SU-DHL-6 (cell line): Measurements from ENCODE around the gene MYT1.

Source experiments
- H2AFZ ChIP-seq: fragments of 200-600 bp; sonication (generic); 2 replicates; pipeline ENCODE4 v1.6.1; 2014; ENCODE audit warnings: low read depth, mild to moderate bottlenecking, moderate library complexity, mixed read lengths, antibody characterized with exemption, low read length; ENCODE audit not compliant: severe bottlenecking
- H3F3A ChIP-seq: fragments of 200-600 bp; shearing (Covaris generic); 2 replicates; pipeline ENCODE4 v1.6.0; 2016; ENCODE audit warnings: antibody characterized with exemption, mild to moderate bottlenecking; ENCODE audit not compliant: insufficient read depth
- H3K27ac ChIP-seq: fragments of 200-600 bp; sonication (generic); 2 replicates; pipeline ENCODE4 v1.5.1; 2016; ENCODE audit warnings: low read depth, mild to moderate bottlenecking, low read length, moderate library complexity, mixed read lengths
- H3K27me3 ChIP-seq: fragments of 200-600 bp; sonication (generic), shearing (Covaris generic); 2 replicates; pipeline ENCODE4 v1.6.0; 2014; ENCODE audit warnings: mild to moderate bottlenecking, low read length
- H3K36me3 ChIP-seq: fragments of 200-600 bp; sonication (generic); 2 replicates; pipeline ENCODE4 v1.6.1; 2014; ENCODE audit warnings: mild to moderate bottlenecking, low read length, mixed read lengths
- H3K4me2 ChIP-seq: fragments of 300-600, 200-600 bp; shearing (Covaris generic), sonication (generic); 2 replicates; pipeline ENCODE4 v1.6.0; 2014; ENCODE audit warnings: low read length, low read depth, mild to moderate bottlenecking; ENCODE audit not compliant: poor library complexity, severe bottlenecking
- H3K4me3 ChIP-seq: fragments of 200-600 bp; sonication (generic); 2 replicates; pipeline ENCODE4 v1.5.1; 2014; ENCODE audit warnings: antibody characterized with exemption, low read length, mild to moderate bottlenecking, mixed read lengths; ENCODE audit not compliant: insufficient read depth, poor library complexity, severe bottlenecking
- H3K79me2 ChIP-seq: fragments of 200-600 bp; sonication (generic); 2 replicates; pipeline ENCODE4 v1.6.1; 2014; ENCODE audit warnings: mild to moderate bottlenecking, low read length, moderate library complexity; ENCODE audit not compliant: insufficient read depth
- H3K9ac ChIP-seq: fragments of 200-600 bp; sonication (generic); 2 replicates; pipeline ENCODE4 v1.7.0; 2014; ENCODE audit warnings: mild to moderate bottlenecking, low read length
- H3K9me2 ChIP-seq: fragments of 200-600 bp; sonication (generic); replicated peaks from 2 replicates; pipeline ENCODE4 v1.6.1; 2014; ENCODE audit warnings: low read length; ENCODE audit not compliant: insufficient read depth
- H3K9me3 ChIP-seq: fragments of 200-600 bp; sonication (generic); 2 replicates; pipeline ENCODE4 v1.6.1; 2014; ENCODE audit warnings: low read length, mixed read lengths; ENCODE audit not compliant: insufficient read depth
- H4K20me1 ChIP-seq: fragments of 200-600 bp; sonication (generic); 2 replicates; pipeline ENCODE4 v1.6.1; 2014; ENCODE audit warnings: low read depth, mild to moderate bottlenecking, antibody characterized with exemption, low read length, moderate library complexity, mixed read lengths
- EZH2phosphoT487 ChIP-seq: fragments of 200-600 bp; sonication (generic), shearing (Covaris generic); conservative IDR thresholded peaks from 2 replicates; pipeline ENCODE4 v1.6.1; 2018; ENCODE audit warnings: mild to moderate bottlenecking, antibody characterized with exemption, low read length, moderate library complexity, mixed read lengths
- TF ChIP-seq, protein P1 (sequence below): fragments of 200-600 bp; sonication (generic); IDR thresholded peaks from one replicate; pipeline ENCODE4 v1.5.1; 2017; ENCODE audit warnings: antibody characterized with exemption, mild to moderate bottlenecking, low read length, moderate library complexity; ENCODE audit not compliant: insufficient read depth, poor library complexity, severe bottlenecking

MYT1 gene

GRCh38 chr20:64167676-64168075 is 3.4 kb downstream of the MYT1 start:
- no peak overlapping the region for H2AFZ ChIP-seq
- H3K9me2 ChIP-seq: no peaks in the 10 kb centered on the region
- no peaks in the 10 kb centered on the region for H4K20me1 ChIP-seq
- no peaks in the 10 kb centered on the region for H3K9me3 ChIP-seq
- H3K4me3 ChIP-seq: no peak overlapping the region
- H3K9ac ChIP-seq: no peak overlapping the region
- no peaks in the 10 kb centered on the region for H3K79me2 ChIP-seq
- no peaks in the 10 kb centered on the region for H3F3A ChIP-seq
- TF ChIP-seq EZH2phosphoT487: no peak
- TF ChIP-seq, protein P1, sequence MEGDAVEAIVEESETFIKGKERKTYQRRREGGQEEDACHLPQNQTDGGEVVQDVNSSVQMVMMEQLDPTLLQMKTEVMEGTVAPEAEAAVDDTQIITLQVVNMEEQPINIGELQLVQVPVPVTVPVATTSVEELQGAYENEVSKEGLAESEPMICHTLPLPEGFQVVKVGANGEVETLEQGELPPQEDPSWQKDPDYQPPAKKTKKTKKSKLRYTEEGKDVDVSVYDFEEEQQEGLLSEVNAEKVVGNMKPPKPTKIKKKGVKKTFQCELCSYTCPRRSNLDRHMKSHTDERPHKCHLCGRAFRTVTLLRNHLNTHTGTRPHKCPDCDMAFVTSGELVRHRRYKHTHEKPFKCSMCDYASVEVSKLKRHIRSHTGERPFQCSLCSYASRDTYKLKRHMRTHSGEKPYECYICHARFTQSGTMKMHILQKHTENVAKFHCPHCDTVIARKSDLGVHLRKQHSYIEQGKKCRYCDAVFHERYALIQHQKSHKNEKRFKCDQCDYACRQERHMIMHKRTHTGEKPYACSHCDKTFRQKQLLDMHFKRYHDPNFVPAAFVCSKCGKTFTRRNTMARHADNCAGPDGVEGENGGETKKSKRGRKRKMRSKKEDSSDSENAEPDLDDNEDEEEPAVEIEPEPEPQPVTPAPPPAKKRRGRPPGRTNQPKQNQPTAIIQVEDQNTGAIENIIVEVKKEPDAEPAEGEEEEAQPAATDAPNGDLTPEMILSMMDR: no peak
- no peaks in the 10 kb centered on the region for H3K36me3 ChIP-seq
- H3K4me2 ChIP-seq: no peak overlapping the region
- H3K27me3 ChIP-seq: no peaks in the 10 kb centered on the region
- H3K27ac ChIP-seq: no peak overlapping the region

DNA sequence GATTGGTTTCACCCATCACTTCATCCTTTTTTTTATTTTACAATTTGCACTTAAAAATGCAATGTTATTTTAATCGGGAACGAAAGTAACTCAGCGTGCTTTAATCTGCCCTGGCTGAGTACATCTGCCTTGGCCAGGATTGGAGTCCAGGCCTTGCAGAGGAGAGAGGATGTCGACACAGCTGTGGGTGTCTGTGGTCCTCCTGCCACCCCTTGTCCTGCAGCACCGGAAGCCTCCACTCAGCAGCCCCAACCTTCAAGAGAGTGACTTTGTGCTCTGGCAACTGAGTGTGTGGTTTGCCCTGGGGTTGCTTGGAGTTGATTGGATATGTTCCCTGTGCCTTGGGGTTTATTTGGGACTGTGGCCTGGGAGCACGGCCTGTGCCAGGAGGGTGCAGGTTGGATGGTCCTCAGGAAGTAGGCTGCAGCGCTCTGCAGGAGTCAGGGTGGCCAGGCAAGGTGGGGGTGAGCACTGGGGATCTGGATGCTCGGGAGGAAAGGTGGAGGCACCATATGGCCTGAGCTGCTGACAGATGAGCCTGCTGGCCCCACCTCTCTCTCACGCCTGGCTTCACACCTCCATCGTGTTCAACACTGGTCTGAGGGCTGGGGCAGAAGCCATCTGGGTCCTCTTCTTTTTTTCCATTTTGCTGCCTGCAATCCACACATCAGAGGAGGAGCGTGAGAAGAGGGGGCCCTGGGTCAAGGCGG is 4.3 kb downstream of the MYT1 start:
- Histone ChIP-seq H3K79me2 (no peaks in the 10 kb centered on the region), H3K27ac (no peak overlapping the region), H3K9ac (no peak overlapping the region), H3K36me3 (no peaks in the 10 kb centered on the region), H2AFZ (no peak overlapping the region), H3F3A (no peaks in the 10 kb centered on the region), H3K4me3 (no peak overlapping the region), H3K9me2 (no peaks in the 10 kb centered on the region), H3K27me3 (no peaks in the 10 kb centered on the region), H3K9me3 (no peaks in the 10 kb centered on the region), H3K4me2 (no peak overlapping the region), H4K20me1 (no peaks in the 10 kb centered on the region)
- TF ChIP-seq, protein P1: no peak
- no peak for TF ChIP-seq EZH2phosphoT487

DNA sequence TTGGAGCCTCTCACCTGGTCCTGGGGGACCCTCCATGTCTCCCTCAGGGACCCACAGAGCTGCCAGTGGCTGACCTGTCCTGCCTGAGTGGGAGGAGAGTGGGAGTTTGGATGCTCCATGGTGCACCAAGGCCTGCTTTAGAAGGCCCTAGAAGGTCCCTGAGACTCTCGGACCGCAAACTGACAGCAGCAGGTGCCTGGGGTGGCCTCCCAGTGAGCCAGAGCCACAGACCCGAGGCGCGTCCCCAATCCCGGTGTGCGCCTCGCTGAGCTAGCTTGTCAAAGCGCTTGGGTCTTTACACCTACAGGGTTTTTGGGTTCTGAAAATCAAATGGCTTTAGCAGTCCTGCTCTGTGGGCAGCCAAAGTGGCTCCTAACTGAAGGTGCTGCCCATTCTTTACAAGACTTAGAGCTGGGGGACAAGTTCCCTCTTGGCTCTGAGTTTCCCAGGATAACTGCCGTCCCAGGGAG is 4.9 kb downstream of the MYT1 start:
- TF ChIP-seq, protein P1: no peak
- TF ChIP-seq EZH2phosphoT487: no peak
- Histone ChIP-seq H3K9me3 (no peaks in the 10 kb centered on the region), H2AFZ (no peak overlapping the region), H3K36me3 (no peaks in the 10 kb centered on the region), H3F3A (no peaks in the 10 kb centered on the region), H3K79me2 (no peaks in the 10 kb centered on the region), H3K27ac (no peak overlapping the region), H3K27me3 (no peaks in the 10 kb centered on the region), H3K9ac (no peak overlapping the region), H3K4me2 (no peak overlapping the region), H4K20me1 (no peaks in the 10 kb centered on the region), H3K4me3 (no peak overlapping the region), H3K9me2 (no peaks in the 10 kb centered on the region)
